Gastroesophageal sphincter (tissue), 3 donors: ENCODE data around the gene ACSF2.

Experiments
- POLR2A ChIP-seq, 2 donors: fragments of 450-650 bp; IDR thresholded peaks; one replicate each; pipeline ENCODE4 v1.6.1; 2017; ENCODE audit warnings: antibody characterized with exemption in 2 of 2, mild to moderate bottlenecking in 2 of 2, moderate library complexity in 1 of 2
- TF ChIP-seq, protein P1 (sequence below), 4 experiments: fragments of 200-600 bp in 2 of 4; fragments of 450-650 bp in 2 of 4; sonication (generic) in 1 of 4; IDR thresholded peaks; one replicate each; pipeline ENCODE4 v1.5.1; 2017 to 2019; ENCODE audit warnings: antibody characterized with exemption in 4 of 4, mild to moderate bottlenecking in 2 of 4, moderate library complexity in 2 of 4

DNA sequence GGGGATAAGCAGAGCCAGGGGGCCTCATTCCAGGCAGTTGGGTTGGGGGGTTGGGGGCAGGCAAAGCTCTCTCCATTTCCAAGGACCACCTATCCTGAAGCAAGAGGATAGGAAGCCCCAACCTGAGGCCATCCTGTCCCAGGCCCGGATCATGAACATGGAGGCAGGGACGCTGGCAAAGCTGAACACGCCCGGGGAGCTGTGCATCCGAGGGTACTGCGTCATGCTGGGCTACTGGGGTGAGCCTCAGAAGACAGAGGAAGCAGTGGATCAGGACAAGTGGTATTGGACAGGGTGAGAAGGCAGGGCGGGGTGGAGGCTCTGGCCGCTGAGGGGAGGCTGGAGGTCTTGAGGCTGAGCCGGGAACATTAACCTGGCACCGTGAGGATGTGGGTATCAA, 46.3 kb downstream of the ACSF2 start:
- TF ChIP-seq, protein P1, sequence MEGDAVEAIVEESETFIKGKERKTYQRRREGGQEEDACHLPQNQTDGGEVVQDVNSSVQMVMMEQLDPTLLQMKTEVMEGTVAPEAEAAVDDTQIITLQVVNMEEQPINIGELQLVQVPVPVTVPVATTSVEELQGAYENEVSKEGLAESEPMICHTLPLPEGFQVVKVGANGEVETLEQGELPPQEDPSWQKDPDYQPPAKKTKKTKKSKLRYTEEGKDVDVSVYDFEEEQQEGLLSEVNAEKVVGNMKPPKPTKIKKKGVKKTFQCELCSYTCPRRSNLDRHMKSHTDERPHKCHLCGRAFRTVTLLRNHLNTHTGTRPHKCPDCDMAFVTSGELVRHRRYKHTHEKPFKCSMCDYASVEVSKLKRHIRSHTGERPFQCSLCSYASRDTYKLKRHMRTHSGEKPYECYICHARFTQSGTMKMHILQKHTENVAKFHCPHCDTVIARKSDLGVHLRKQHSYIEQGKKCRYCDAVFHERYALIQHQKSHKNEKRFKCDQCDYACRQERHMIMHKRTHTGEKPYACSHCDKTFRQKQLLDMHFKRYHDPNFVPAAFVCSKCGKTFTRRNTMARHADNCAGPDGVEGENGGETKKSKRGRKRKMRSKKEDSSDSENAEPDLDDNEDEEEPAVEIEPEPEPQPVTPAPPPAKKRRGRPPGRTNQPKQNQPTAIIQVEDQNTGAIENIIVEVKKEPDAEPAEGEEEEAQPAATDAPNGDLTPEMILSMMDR (IDR thresholded peaks at IDR 0.05) = no peak
- no peak for TF ChIP-seq POLR2A (IDR thresholded peaks at IDR 0.05)
